Suppressor macrophage treated with lipopolysaccharide for 1 hour (primary cell): Measurements from ENCODE around the gene PDGFA.
"Not testable (repeated sequence)": the region's sequence is repeated elsewhere in the genome, so short reads cannot be mapped to it uniquely, and the experiment has no call there.

Experiments
- DNase-seq, 3 donors: peaks; one replicate each; pipeline ENCODE4 v3.0.0-alpha.2; 2020 to 2022

Gene PDGFA

GRCh38 chr7:519484-520390 is at the start of gene PDGFA:
PDGFA (minus strand) TSS chr7:519846; CDS start chr7:519001, 845 bp downstream.
- DNase-seq, result peak; percentile 62 to 85 (median 74)

DNA sequence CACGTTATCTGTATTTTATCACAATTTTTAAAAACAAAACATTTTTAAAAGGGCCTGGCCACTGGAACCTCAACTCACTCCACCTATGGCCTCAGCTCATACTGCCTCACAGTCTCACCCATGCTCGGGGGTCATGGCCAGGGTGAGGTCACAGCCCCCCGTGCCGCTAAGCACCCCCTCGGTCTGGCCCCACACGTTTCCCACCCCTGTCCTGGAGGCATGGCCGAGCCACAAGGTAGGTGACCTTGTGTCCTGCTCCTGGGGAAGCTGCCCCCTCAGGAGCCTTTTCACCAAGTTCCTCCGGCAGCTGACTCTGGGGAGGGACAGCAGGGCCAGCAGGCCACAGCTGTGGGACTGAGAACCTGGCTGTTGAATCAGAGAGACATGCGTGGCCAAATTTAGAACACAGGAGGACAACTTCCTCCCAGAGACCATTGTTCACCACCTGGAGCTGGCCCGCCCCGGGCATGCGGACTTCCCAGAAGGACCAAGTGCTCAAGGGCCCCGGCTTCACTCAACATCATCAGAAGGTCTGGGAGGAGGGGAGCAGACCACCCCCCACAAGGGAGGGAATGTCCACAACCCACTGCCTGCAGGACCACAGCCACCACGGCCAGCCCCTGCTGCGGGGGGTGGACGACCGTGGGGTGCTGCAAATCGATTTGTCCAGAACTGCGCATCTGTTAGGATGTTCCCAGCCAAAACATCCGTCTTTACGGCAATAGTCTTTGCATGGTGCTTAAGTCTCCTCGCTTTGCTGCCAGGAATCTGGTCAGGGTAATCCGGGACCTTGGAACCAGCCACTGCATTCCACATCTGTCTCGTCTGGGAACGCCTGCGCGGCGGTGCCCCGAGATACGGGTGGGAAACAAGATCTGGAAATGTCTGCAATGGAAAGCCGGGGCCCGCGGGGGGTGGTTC is 48.6 kb upstream of the PDGFA start:
- DNase-seq, result no peak

GRCh38 chr7:567305-567883 is 47.7 kb upstream of the PDGFA start:
- DNase-seq, result no peak

- no peak for DNase-seq
Measured at GRCh38 chr7:566100-566499, 46.5 kb upstream of the PDGFA start.

DNA sequence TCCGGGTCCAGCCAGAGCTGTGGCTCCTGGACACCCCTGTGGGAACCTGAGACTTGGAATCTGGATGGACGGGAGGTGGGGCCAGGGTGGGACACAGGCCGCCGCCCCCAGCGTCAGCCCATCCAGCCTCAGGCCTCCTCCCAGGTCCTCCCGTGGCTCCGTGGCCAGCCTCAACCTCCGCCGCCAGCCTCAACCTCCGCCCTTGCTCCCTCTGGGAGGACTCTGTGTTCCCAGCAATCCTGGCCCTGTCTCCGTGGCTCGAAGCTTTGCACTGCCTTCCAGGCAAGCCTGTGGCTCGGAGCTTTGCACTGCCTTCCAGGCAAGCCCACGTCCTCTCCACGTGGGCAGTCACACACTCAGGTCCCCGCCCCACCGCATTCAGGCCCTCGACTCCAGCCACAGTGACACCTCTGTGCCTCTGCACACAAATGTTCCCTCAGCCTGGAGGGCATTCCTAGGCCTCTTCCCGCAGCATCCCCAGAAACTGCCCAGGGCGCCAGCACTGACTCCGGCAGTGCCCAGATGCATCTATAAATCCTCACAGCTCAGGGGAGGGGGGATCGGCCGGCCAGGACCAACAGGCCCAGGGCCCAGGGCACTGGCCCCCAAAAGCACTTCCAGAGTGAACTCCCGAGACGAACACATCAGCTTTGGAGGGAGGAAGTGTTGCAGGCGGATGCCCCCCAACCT is 44.7 kb upstream of the PDGFA start:
- DNase-seq, result no peak

DNA sequence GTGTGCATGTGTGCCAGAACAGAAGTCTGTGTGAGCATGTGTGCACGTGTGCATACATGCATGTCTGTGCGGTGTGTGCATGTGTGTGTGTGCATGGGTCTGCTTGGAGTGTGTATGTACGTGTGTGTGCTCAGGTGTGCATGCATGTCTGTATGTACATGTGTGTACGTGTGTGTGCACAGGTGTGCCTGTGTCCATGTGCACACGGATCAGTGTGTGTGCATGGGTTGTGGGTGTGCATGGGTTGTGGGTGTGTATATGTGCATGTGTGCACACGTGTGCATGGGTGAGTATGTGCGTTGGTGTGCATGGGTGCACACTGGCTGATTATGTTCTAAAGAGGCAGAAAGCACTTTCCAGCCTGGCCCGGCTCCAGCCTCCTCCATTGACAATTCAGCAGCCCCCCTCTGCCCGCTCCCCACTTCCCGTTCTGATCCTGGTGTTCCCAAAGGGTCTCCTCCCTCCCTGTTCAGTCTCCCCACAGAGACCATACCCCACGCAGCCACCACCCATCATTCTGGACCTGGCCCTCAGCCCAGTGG is 44.1 kb upstream of the PDGFA start:
- DNase-seq, result no peak

- DNase-seq, result no peak
Measured at GRCh38 chr7:562789-563628, 43.4 kb upstream of the PDGFA start.

- DNase-seq, result no peak
Measured at GRCh38 chr7:562374-562675, 42.7 kb upstream of the PDGFA start.

- DNase-seq, result no peak
Measured at GRCh38 chr7:561631-562373, 42.2 kb upstream of the PDGFA start.

DNA sequence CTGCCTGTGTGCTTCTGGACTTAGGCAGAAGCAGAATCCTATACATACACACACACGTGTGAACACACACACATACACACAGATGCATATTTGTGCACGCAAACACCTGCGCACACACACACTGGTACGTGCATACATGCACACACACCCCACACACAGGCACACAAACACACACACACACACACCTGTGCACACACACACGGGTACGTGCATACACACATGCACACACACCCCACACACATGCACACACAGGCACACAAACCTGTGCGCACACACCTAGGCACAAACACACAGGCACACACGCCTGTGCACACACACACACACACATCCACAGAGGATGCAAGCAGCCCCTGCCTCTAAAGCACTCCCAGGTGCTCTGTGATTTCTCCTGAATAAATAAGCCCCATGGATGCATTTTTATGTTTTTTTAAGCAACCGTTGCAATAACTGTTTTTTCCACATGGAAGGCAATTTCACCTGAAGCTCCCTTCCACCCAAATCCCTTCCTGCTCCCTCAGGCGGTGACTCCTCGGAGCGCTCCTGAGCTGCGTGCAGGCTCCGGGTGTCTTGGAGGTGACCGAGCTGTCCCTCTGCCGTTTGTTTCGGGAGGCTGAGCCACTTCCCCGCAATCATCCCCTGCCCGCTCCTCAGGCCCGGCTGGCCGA is 41.5 kb upstream of the PDGFA start:
- DNase-seq, result no peak

GRCh38 chr7:559396-559705 is 39.7 kb upstream of the PDGFA start:
- DNase-seq, result no peak

- no peak for DNase-seq
Measured at GRCh38 chr7:557558-557881, 37.9 kb upstream of the PDGFA start.

GRCh38 chr7:556837-557557 is 37.4 kb upstream of the PDGFA start:
- no peak for DNase-seq

DNA sequence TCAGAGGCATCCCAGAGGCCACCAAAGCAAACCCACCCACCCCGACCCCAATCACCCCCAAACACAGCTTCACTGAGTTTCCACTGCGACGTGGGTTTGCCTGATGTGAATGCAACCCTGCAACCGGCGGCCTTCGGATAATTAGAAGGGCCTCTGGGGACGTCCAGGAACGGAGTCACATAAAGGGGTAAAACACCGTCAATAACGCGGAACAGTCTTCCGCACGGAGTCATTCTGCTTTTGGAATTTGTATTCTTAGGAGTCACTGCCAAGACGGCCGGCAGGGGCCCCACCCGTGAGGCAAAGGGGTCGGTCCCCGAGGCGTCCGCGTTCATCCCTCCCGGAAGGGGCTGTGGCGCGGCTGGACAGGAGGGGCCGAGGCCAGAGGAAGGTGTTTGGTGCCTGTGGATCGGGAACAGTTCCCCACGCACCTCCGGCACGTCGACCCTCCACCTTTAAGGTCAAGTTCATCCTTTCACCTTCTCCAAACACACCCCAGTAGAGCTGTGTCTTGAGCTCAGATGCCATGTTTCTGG is 36.7 kb upstream of the PDGFA start:
- no peak for DNase-seq

GRCh38 chr7:555551-556160 is 36.0 kb upstream of the PDGFA start:
- no peak for DNase-seq

GRCh38 chr7:553636-554111 is 34.0 kb upstream of the PDGFA start:
- DNase-seq, result no peak

- no peak for DNase-seq
Measured at GRCh38 chr7:552868-553635, 33.4 kb upstream of the PDGFA start.

DNA sequence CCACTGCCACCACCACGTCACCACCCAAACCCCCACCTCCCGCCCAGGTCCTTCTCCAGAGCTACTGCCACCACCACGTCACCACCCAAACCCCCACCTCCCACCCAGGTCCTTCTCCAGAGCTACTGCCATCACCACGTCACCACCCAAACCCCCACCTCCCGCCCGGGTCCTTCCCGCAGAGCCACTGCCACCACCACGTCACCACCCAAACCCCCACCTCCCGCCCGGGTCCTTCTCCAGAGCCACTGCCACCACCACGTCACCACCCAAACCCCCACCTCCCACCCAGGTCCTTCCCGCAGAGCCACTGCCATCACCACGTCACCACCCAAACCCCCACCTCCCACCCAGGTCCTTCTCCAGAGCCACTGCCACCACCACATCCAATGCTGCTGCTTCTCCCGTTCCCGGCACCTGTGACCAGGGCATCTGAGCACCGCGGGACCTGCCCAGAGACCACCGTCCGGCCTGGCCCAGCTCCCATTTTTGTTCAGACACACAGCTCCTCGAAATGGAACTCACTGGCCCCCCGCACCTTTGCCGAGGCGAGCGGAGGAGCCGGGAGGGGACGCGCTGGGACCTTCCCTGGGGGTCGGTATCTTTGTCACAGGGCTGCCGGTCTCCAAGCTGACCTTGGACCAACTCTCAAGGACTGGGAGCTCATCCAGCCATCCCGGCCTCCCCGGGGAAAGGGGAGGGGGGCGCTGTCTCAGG is 32.7 kb upstream of the PDGFA start:
- DNase-seq, result not testable (repeated sequence)
